HL-60/S4 (cell line): ENCODE data around the gene FBXO24.

Experiments used
- in situ Hi-C: fragments of 300-500 bp; cut with MboI; formaldehyde crosslinking; loops from 2 replicates; pipeline ENCODE4 v1.14.3; 2022; ENCODE audit warnings: low sequenced_read_pairs

FBXO24 gene

GRCh38 chr7:100614308-100614861 lies 28.3 kb downstream of the FBXO24 start:
- in situ Hi-C loops: no loop called here

GRCh38 chr7:100620239-100620638 lies 34.1 kb downstream of the FBXO24 start:
- in situ Hi-C loops: no loop called here

- in situ Hi-C loops: no loop called here
Measured at GRCh38 chr7:100620804-100621203, 34.7 kb downstream of the FBXO24 start.

- in situ Hi-C loops: no loop called here
Measured at GRCh38 chr7:100621554-100621953, 35.4 kb downstream of the FBXO24 start.

- in situ Hi-C loops: no loop called here
Measured at GRCh38 chr7:100623951-100624824, 38.1 kb downstream of the FBXO24 start.

GRCh38 chr7:100626055-100626454 lies 39.9 kb downstream of the FBXO24 start:
- in situ Hi-C loops: no loop called here

GRCh38 chr7:100626530-100627237 lies 40.6 kb downstream of the FBXO24 start:
- in situ Hi-C loops: no loop called here

- in situ Hi-C loops: no loop called here
Measured at GRCh38 chr7:100627238-100627549, 41.1 kb downstream of the FBXO24 start.

GRCh38 chr7:100629117-100629716 lies 43.1 kb downstream of the FBXO24 start:
- in situ Hi-C loops: no loop called here

- in situ Hi-C loops: no loop called here
Measured at GRCh38 chr7:100630066-100630465, 43.9 kb downstream of the FBXO24 start.

- in situ Hi-C loops: no loop called here
Measured at GRCh38 chr7:100632951-100633717, 47.0 kb downstream of the FBXO24 start.

GRCh38 chr7:100639995-100640516 lies 53.9 kb downstream of the FBXO24 start:
- in situ Hi-C loops: no loop called here

- in situ Hi-C loops: no loop called here
Measured at GRCh38 chr7:100640517-100641440, 54.7 kb downstream of the FBXO24 start.

GRCh38 chr7:100641463-100641859 lies 55.3 kb downstream of the FBXO24 start, which contains the start of gene TFR2:
Gene TFR2, minus strand, starts transcription at chr7:100641552. Its CDS starts 43 bp downstream, at chr7:100641509.
- in situ Hi-C loops: no loop called here

- in situ Hi-C loops: no loop called here
Measured at GRCh38 chr7:100641860-100642533, 55.9 kb downstream of the FBXO24 start.

GRCh38 chr7:100642534-100642907 lies 56.4 kb downstream of the FBXO24 start:
- in situ Hi-C loops: no loop called here

GRCh38 chr7:100649826-100650565 lies 63.9 kb downstream of the FBXO24 start:
- in situ Hi-C loops: no loop called here
